B cell (primary cell): ENCODE data around the gene VSIG10L. TPM values are rescaled to one million over a fixed set of nuclear protein-coding genes. Genes with fewer than 3 reads are reported as not detected.

Source experiments
- ATAC-seq: fragments of 200-7000 bp; cut with Tn5 transposase; one replicate; pipeline ENCODE4 v1.10.0; 2021; ENCODE audit warnings: low read depth, mild to moderate bottlenecking, moderate number of reproducible peaks, moderate library complexity
- CTCF ChIA-PET: fragments of 350-600 bp; sonication (Branson Sonifier 250); formaldehyde crosslinking; loops from one replicate; lab custom pipeline; 2021; ENCODE audit warnings: antibody characterized with exemption, inconsistent platforms; lab: Charles Lee
- POLR2A ChIA-PET: fragments of 350-600 bp; sonication (Branson Sonifier 250); formaldehyde crosslinking; loops from one replicate; lab custom pipeline; 2021; ENCODE audit warnings: antibody characterized with exemption; lab: Charles Lee
- DNase-seq: peaks from one replicate; pipeline ENCODE4 v3.0.0; 2013
- H2AFZ ChIP-seq: 2 replicates; pipeline ENCODE4 v1.6.1; 2012; ENCODE audit warnings: mild to moderate bottlenecking, low read depth, low read length; ENCODE audit not compliant: insufficient read depth, poor library complexity, severe bottlenecking
- H3K27ac ChIP-seq, 2 donors: 1 replicate in 1 of 2; 2 replicates in 1 of 2; pipeline ENCODE4 v1.5.1; 2012 to 2013; ENCODE audit warnings: low read length in 2 of 2, mild to moderate bottlenecking in 2 of 2, moderate library complexity in 1 of 2
- H3K27me3 ChIP-seq, 4 experiments: fragments of 200-600 bp in 1 of 4; sonication (generic) in 1 of 4; replicated peaks in 1 of 4; 1 replicate in 2 of 4; 2 replicates in 2 of 4; pipeline versions ENCODE4 v1.6.1 to v1.7.0; 2013 to 2016; ENCODE audit warnings: low read length in 3 of 4, mild to moderate bottlenecking in 2 of 4, mixed read lengths in 1 of 4, moderate library complexity in 1 of 4; ENCODE audit not compliant: insufficient read depth in 4 of 4, control insufficient read depth in 3 of 4; ENCODE audit errors: control extremely low read depth in 1 of 4
- H3K36me3 ChIP-seq, 2 experiments: replicated peaks in 1 of 2; 1 replicate in 1 of 2; 2 replicates in 1 of 2; pipeline versions ENCODE4 v1.6.1 to v1.7.1; 2013; ENCODE audit warnings: low read length in 1 of 2; ENCODE audit not compliant: insufficient read depth in 2 of 2, control insufficient read depth in 1 of 2; ENCODE audit errors: control extremely low read depth in 1 of 2, extremely low read depth in 1 of 2
- H3K4me1 ChIP-seq, 2 donors: fragments of 200-600 bp in 1 of 2; sonication (generic) in 1 of 2; 1 replicate in 1 of 2; 2 replicates in 1 of 2; pipeline versions ENCODE4 v1.5.1 to v1.6.1; 2013 to 2017; ENCODE audit warnings: low read length in 2 of 2; ENCODE audit not compliant: control insufficient read depth in 2 of 2, insufficient read depth in 2 of 2
- H3K4me2 ChIP-seq: replicated peaks from 2 replicates; pipeline ENCODE3; 2012; ENCODE audit warnings: mild to moderate bottlenecking, low read depth, low read length; ENCODE audit not compliant: poor library complexity, severe bottlenecking
- H3K4me3 ChIP-seq, 5 experiments: fragments of 200-600 bp in 1 of 5; sonication (generic) in 1 of 5; 1 replicate in 3 of 5; 2 replicates in 2 of 5; pipeline versions ENCODE4 v1.5.1 to v1.7.0; 2011 to 2016; ENCODE audit warnings: low read length in 4 of 5, mild to moderate bottlenecking in 4 of 5, low read depth in 2 of 5, control low read depth in 1 of 5, moderate library complexity in 1 of 5; ENCODE audit not compliant: insufficient read depth in 1 of 5; ENCODE audit errors: control extremely low read depth in 1 of 5, extremely low read depth in 1 of 5
- H3K79me2 ChIP-seq: fragments of 200-600 bp; sonication (generic); one replicate; pipeline ENCODE4 v1.6.0; 2016; ENCODE audit warnings: low read length; ENCODE audit not compliant: control insufficient read depth, insufficient read depth
- H3K9ac ChIP-seq: fragments of 200-600 bp; sonication (generic); 2 replicates; pipeline ENCODE4 v1.6.1; 2017; ENCODE audit warnings: mild to moderate bottlenecking, low read length, moderate library complexity
- H3K9me3 ChIP-seq, 3 donors: one replicate each; pipeline versions ENCODE4 v1.6.1 to v1.7.1; 2013; ENCODE audit warnings: low read length in 2 of 3; ENCODE audit not compliant: control insufficient read depth in 2 of 3, insufficient read depth in 1 of 3; ENCODE audit errors: control extremely low read depth in 1 of 3
- H4K20me1 ChIP-seq: 2 replicates; pipeline ENCODE4 v1.6.0; 2012; ENCODE audit warnings: mild to moderate bottlenecking, low read length; ENCODE audit not compliant: insufficient read depth, control insufficient read depth, poor library complexity, severe bottlenecking
- H3K27ac Mint-ChIP-seq: one replicate; pipeline ENCODE4 v1.8.0; 2021; ENCODE audit warnings: mixed read lengths
- H3K27me3 Mint-ChIP-seq: one replicate; pipeline ENCODE4 v1.8.0; 2021; ENCODE audit warnings: mixed read lengths
- H3K4me1 Mint-ChIP-seq: one replicate; pipeline ENCODE4 v1.8.0; 2021; ENCODE audit warnings: mixed read lengths
- H3K4me3 Mint-ChIP-seq: one replicate; pipeline ENCODE4 v1.8.0; 2021; ENCODE audit warnings: mixed read lengths
- H3K9me3 Mint-ChIP-seq: one replicate; pipeline ENCODE4 v1.8.0; 2022; ENCODE audit warnings: mixed read lengths; ENCODE audit not compliant: insufficient read depth
- EZH2 ChIP-seq: IDR thresholded peaks from 2 replicates; pipeline ENCODE4 v1.6.1; 2012; ENCODE audit warnings: borderline replicate concordance, low read depth, mild to moderate bottlenecking, moderate library complexity, low read length; ENCODE audit not compliant: insufficient read depth, poor library complexity, severe bottlenecking
- WGBS: methylation state at CpG from one replicate; pipeline ENCODE4 v1.1.5; 2013; ENCODE audit warnings: missing lambda C conversion rate; ENCODE audit not compliant: insufficient coverage; 5-methylcytosine and 5-hydroxymethylcytosine counted together
- intact Hi-C: fragments of 100-400 bp; cut with micrococcal nuclease; formaldehyde crosslinking; loops from one replicate; pipeline ENCODE4 v1.10.0; 2022
- polyA plus RNA-seq: library from polyadenylated mRNA; depleted of rRNA; stranded (reverse); fragments of >200 nt; gene quantifications from 2 replicates; pipeline ENCODE4 v1.2.3, GENCODE V29; 2012
- total RNA-seq, 2 donors: library from RNA; stranded (reverse); fragments of 120-200 nt in 1 of 2; gene quantifications; 1 replicate in 1 of 2; 2 replicates in 1 of 2; pipeline versions ENCODE4 v1.2.3 to v1.2.4, GENCODE V29; 2013 to 2022
- TF ChIP-seq, protein P1 (sequence below): fragments of 200-600 bp; IDR thresholded peaks from one replicate; pipeline ENCODE4 v1.8.0; 2022; ENCODE audit warnings: antibody characterized with exemption, mild to moderate bottlenecking

VSIG10L gene
- total and polyA plus RNA-seq, 2 donors (not counting 1 experiment from before 2014, with no cell fraction given) = 1.3 to 1.7 TPM

DNA sequence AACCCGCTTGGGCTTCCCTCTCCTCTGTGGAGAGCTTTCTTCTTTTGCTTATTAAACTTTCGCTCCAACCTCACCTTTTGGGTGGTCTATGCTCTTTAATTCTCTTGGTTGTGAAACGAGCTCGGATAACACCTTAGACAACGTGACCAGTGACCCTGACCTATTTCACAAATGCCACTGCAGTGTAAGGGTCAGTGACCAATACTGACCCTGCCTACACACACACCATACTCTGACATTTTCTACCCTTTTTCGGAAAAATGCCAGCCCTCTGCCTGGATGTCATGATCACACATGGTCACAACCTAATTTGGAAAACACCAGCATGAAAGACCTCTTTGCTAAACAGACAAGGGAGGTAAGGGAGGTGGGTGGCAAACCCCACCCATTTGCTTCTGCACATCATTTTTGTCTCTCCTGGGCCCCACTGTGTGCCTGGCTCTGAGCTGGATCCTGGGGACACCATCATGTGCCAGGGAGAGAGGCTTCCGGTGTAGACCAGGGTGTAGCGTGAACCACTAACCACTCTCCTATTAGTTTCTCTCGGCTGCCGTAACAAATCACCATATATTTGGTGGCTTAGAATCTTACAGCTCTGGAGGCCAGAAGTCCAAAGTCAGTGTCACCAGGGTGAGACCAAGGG lies 14.3 kb upstream of the VSIG10L start:
- Histone ChIP-seq H3K4me3 (no peak overlapping the region), H3K27ac (no peak overlapping the region), H3K79me2 (peaks cover 9% of the 10 kb centered on the region), H2AFZ (no peak overlapping the region), H3K36me3 (peaks cover 0 to 9% of the 10 kb centered on the region in 2 experiments), H3K27me3 (no peaks in the 10 kb centered on the region), H4K20me1 (no peaks in the 10 kb centered on the region), H3K9me3 (no peaks in the 10 kb centered on the region), H3K4me1 (no peaks in the 10 kb centered on the region), H3K9ac (no peak overlapping the region), H3K4me2 (no peak overlapping the region)
- H3K9me3 Mint-ChIP-seq = no peaks in the 10 kb centered on the region
- H3K4me3 Mint-ChIP-seq = no peak overlapping the region
- no peak for DNase-seq
- H3K27me3 Mint-ChIP-seq = no peaks in the 10 kb centered on the region
- 97% methylated on average over 8 of the region's 10 CpGs for WGBS
- POLR2A ChIA-PET = no interaction called here
- no peak overlapping the region for H3K27ac Mint-ChIP-seq
- ATAC-seq = no peak
- intact Hi-C loops = no loop called here
- TF ChIP-seq, protein P1, sequence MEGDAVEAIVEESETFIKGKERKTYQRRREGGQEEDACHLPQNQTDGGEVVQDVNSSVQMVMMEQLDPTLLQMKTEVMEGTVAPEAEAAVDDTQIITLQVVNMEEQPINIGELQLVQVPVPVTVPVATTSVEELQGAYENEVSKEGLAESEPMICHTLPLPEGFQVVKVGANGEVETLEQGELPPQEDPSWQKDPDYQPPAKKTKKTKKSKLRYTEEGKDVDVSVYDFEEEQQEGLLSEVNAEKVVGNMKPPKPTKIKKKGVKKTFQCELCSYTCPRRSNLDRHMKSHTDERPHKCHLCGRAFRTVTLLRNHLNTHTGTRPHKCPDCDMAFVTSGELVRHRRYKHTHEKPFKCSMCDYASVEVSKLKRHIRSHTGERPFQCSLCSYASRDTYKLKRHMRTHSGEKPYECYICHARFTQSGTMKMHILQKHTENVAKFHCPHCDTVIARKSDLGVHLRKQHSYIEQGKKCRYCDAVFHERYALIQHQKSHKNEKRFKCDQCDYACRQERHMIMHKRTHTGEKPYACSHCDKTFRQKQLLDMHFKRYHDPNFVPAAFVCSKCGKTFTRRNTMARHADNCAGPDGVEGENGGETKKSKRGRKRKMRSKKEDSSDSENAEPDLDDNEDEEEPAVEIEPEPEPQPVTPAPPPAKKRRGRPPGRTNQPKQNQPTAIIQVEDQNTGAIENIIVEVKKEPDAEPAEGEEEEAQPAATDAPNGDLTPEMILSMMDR = no peak
- no peak for TF ChIP-seq EZH2
- CTCF ChIA-PET = interaction anchor here (1.4 kb wide), 1 partner anchor 16 kb away, joined by 3 read pairs; no protein-coding TSS in a partner anchor
- peaks cover 1% of the 10 kb centered on the region for H3K4me1 Mint-ChIP-seq

DNA sequence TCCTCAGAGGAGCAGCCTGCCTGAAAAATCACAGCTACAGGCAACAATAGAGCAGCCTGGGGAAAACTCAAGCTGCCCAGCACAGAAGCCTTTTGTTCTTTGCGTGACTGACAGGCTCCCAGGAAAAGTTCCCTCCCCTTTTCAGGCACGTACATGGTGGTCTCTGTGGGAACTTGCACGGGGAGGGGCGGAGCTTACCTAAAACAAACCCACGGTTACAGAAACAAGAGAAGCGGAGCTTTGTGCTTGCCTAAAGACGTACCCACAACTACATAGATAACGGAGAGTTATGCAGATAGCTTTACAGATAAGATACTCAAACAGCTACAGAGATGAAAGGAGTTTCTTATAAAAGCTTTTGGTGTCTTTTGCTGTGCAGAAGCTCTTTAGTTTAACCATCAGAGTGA lies 12.8 kb upstream of the VSIG10L start:
- POLR2A ChIA-PET = no interaction called here
- no peaks in the 10 kb centered on the region for H3K27me3 Mint-ChIP-seq
- H3K36me3 ChIP-seq = peaks cover 0 to 21% of the 10 kb centered on the region in 2 experiments
- intact Hi-C loops = no loop called here
- no peaks in the 10 kb centered on the region for H3K9me3 Mint-ChIP-seq
- WGBS = 90% methylated on average over 3 of the region's 8 CpGs
- peaks cover 1% of the 10 kb centered on the region for H3K4me1 Mint-ChIP-seq
- no peak overlapping the region for H2AFZ ChIP-seq
- no peak overlapping the region for H3K4me2 ChIP-seq
- no peak overlapping the region for H3K27ac Mint-ChIP-seq
- ATAC-seq = no peak
- CTCF ChIA-PET = no interaction called here
- H3K4me3 ChIP-seq = no peak overlapping the region
- no peak overlapping the region for H3K4me3 Mint-ChIP-seq
- no peak overlapping the region for H3K27ac ChIP-seq
- H3K4me1 ChIP-seq = no peaks in the 10 kb centered on the region
- H3K27me3 ChIP-seq = no peaks in the 10 kb centered on the region
- H3K79me2 ChIP-seq = peaks cover 9% of the 10 kb centered on the region
- no peak for DNase-seq
- H3K9ac ChIP-seq = no peak overlapping the region
- H3K9me3 ChIP-seq = no peaks in the 10 kb centered on the region
- TF ChIP-seq EZH2 = no peak
- TF ChIP-seq, protein P1 = no peak
- no peaks in the 10 kb centered on the region for H4K20me1 ChIP-seq
